Thoracic aorta (tissue), 2 donors: ENCODE results near the gene LIN28B. TPM values are rescaled to one million over a fixed set of nuclear protein-coding genes. Genes with fewer than 3 reads are reported as not detected.

Source experiments
- ATAC-seq: fragments of 150-250 bp; one replicate; pipeline ENCODE4 v1.8.0; 2017; ENCODE audit warnings: low read depth; ENCODE audit not compliant: insufficient number of reproducible peaks, low FRiP score
- DNase-seq: peaks from one replicate; pipeline ENCODE4 v3.0.0-alpha.2; 2020; ENCODE audit warnings: low spot score
- H3K27ac ChIP-seq, 2 donors: fragments of 200-600 bp; sonication (generic); 1 replicate in 1 of 2; 2 replicates in 1 of 2; pipeline ENCODE4 v1.5.1; 2016; ENCODE audit warnings: mild to moderate bottlenecking in 2 of 2, moderate library complexity in 2 of 2
- H3K27me3 ChIP-seq: fragments of 200-600 bp; sonication (generic); replicated peaks from 2 replicates; pipeline ENCODE4 v1.6.0; 2016; ENCODE audit warnings: mild to moderate bottlenecking; ENCODE audit not compliant: insufficient read depth
- H3K36me3 ChIP-seq: fragments of 200-600 bp; sonication (generic); one replicate; pipeline ENCODE4 v1.5.1; 2016
- H3K4me1 ChIP-seq, 2 donors: fragments of 200-600 bp; sonication (generic); 1 replicate in 1 of 2; 2 replicates in 1 of 2; pipeline versions ENCODE4 v1.5.1 to v1.6.0; 2016; ENCODE audit warnings: low read depth in 2 of 2, mild to moderate bottlenecking in 1 of 2; ENCODE audit not compliant: control insufficient read depth in 1 of 2
- H3K4me3 ChIP-seq: fragments of 200-600 bp; sonication (generic); 2 replicates; pipeline ENCODE4 v1.5.1; 2016; ENCODE audit warnings: mild to moderate bottlenecking
- H3K9me3 ChIP-seq: fragments of 200-600 bp; sonication (generic); 2 replicates; pipeline ENCODE4 v1.5.1; 2016
- CTCF ChIP-seq: fragments of 200-600 bp; sonication (generic); IDR thresholded peaks from one replicate; pipeline ENCODE4 v1.5.1; 2019; ENCODE audit warnings: antibody characterized with exemption
- total RNA-seq, 2 donors: library from RNA; depleted of rRNA; stranded (reverse); fragments of >200 nt; gene quantifications; one replicate each; pipeline versions ENCODE4 v1.1.0 to v1.2.3, GENCODE V29; 2016

LIN28B gene
- total RNA-seq, 2 donors from 2014 or later = not detected

GRCh38 chr6:105099371-105099770, 142.5 kb downstream of the LIN28B start:
- H3K4me3 ChIP-seq = no peak overlapping the region
- ATAC-seq = no peak
- H3K36me3 ChIP-seq = peaks cover 3% of the 10 kb centered on the region
- H3K27me3 ChIP-seq = no peaks in the 10 kb centered on the region
- no peak for TF ChIP-seq CTCF
- H3K4me1 ChIP-seq = no peaks in the 10 kb centered on the region
- no peak for DNase-seq
- no peak overlapping the region for H3K27ac ChIP-seq
- no peaks in the 10 kb centered on the region for H3K9me3 ChIP-seq

GRCh38 chr6:105102186-105102585, 145.3 kb downstream of the LIN28B start:
- ATAC-seq (no peak), DNase-seq (no peak)
- H3K4me3 ChIP-seq = no peak overlapping the region
- no peaks in the 10 kb centered on the region for H3K27me3 ChIP-seq
- H3K36me3 ChIP-seq = no peaks in the 10 kb centered on the region
- no peaks in the 10 kb centered on the region for H3K4me1 ChIP-seq
- H3K27ac ChIP-seq = no peak overlapping the region
- no peak for TF ChIP-seq CTCF
- H3K9me3 ChIP-seq = no peaks in the 10 kb centered on the region

GRCh38 chr6:105105094-105105493, 148.2 kb downstream of the LIN28B start:
- H3K4me1 ChIP-seq = no peaks in the 10 kb centered on the region
- no peak overlapping the region for H3K27ac ChIP-seq
- DNase-seq (no peak), ATAC-seq (no peak)
- H3K36me3 ChIP-seq = no peaks in the 10 kb centered on the region
- no peak for TF ChIP-seq CTCF
- no peaks in the 10 kb centered on the region for H3K9me3 ChIP-seq
- no peaks in the 10 kb centered on the region for H3K27me3 ChIP-seq
- no peak overlapping the region for H3K4me3 ChIP-seq

DNA sequence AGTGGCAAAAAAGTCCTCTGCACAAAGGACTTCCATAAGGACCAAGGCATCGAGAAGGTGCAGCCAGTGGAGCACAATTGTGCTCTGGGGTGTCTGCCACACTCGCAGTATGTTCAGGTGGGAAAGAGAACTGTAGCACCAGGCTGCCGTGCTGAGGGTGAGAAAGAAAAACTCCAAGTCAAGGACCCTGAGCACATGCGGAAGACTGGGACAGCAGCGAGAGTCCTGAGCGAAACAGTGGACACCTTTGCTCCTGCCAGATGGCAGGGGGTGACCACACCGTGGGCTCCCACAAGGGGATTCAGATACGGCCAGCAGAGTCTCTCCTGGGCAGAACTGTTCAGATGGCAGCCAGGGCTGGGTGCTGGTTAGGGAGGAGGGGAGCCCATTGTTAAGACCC, 149.4 kb downstream of the LIN28B start:
- Histone ChIP-seq H3K4me3 (no peak overlapping the region), H3K4me1 (no peaks in the 10 kb centered on the region), H3K36me3 (no peaks in the 10 kb centered on the region), H3K27me3 (no peaks in the 10 kb centered on the region), H3K9me3 (no peaks in the 10 kb centered on the region), H3K27ac (no peak overlapping the region)
- DNase-seq = no peak
- no peak for TF ChIP-seq CTCF
- no peak for ATAC-seq

DNA sequence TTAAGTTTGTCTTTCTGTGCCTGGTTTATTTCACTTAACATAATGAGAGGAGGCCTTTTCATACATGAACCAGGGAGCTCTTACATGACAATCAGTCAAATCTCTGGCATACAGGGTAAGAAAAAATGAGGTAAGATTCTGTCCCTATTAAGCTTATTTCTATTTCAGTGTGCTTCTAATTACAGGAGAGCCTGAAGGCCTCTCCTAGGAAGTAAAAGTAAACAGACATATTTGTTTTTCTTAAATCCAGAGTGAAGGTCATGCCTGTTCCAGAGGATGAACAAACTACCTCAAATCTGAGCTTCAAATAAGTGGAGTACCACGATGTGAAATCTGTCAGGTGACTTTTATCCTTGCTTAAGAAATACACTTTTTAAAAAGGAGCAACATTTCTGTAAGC, 150.3 kb downstream of the LIN28B start:
- Histone ChIP-seq H3K27me3 (no peaks in the 10 kb centered on the region), H3K9me3 (no peaks in the 10 kb centered on the region), H3K4me3 (no peak overlapping the region), H3K27ac (no peak overlapping the region), H3K4me1 (no peaks in the 10 kb centered on the region), H3K36me3 (no peaks in the 10 kb centered on the region)
- ATAC-seq = no peak
- no peak for TF ChIP-seq CTCF
- DNase-seq = no peak
